GM13976 (cell line): ENCODE measurements around the gene SCTR.
A peak's percentile ranks its signal among the peaks of the same experiment; 100 is the strongest.
"Not testable (repeated sequence)": the region's sequence is repeated elsewhere in the genome, so short reads cannot be mapped to it uniquely, and the experiment has no call there.

ENCODE experiments used
- DNase-seq: peaks from one replicate; pipeline ENCODE4 v3.0.0; 2012; ENCODE audit warnings: low spot score
- in situ Hi-C: fragments of 300-500 bp; cut with MboI; formaldehyde crosslinking; loops from one replicate; pipeline ENCODE4 v1.12.0; 2022; ENCODE audit warnings: low sequenced_read_pairs, mixed read lengths, inconsistent platforms; ENCODE audit not compliant: unreplicated experiment
- TF ChIP-seq, protein P1 (sequence below): IDR thresholded peaks from 2 replicates; pipeline ENCODE4 v1.5.1; 2012; ENCODE audit warnings: borderline replicate concordance, mild to moderate bottlenecking; ENCODE audit not compliant: insufficient read depth; ENCODE audit errors: extremely low read depth, missing control alignments, control extremely low read depth

Gene SCTR

DNA sequence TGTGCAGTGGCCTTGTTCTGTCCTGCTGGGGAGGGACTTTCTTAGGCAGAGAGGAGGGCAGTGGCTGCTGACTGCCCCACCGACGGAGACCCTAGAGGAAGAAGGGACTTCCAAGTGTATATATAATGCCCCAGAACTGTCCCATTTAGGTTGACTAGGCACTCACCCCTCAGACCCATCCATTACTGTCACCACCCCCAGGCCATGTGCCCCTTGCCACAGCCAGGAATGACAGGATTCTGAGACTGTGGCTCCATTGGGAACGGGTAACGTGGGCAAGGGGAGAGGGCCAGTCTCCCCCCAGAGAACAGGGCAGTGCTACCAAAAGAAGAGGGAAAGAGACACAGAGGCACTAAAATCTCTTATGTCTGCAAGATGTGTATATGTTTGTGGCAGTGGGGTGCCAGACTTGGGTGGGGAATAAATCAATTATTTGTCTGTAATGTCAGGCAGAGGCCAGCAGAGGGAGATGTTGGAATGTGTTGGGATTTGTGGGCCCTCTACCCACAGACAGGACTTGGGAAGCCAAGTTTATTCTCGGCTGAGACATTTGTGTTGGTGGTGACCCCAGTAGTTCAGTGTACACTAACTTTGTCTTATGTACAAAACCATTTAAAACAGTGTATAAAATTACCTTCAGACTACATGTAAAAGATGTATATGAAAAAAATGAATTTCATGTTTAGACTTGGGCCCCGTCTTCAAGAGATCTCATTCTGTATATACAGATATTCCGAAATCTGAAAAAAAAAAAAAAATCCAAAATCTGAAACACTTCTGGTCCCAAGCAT, 116.7 kb downstream of the SCTR start:
- DNase-seq = peak; percentile 76
- TF ChIP-seq, protein P1, sequence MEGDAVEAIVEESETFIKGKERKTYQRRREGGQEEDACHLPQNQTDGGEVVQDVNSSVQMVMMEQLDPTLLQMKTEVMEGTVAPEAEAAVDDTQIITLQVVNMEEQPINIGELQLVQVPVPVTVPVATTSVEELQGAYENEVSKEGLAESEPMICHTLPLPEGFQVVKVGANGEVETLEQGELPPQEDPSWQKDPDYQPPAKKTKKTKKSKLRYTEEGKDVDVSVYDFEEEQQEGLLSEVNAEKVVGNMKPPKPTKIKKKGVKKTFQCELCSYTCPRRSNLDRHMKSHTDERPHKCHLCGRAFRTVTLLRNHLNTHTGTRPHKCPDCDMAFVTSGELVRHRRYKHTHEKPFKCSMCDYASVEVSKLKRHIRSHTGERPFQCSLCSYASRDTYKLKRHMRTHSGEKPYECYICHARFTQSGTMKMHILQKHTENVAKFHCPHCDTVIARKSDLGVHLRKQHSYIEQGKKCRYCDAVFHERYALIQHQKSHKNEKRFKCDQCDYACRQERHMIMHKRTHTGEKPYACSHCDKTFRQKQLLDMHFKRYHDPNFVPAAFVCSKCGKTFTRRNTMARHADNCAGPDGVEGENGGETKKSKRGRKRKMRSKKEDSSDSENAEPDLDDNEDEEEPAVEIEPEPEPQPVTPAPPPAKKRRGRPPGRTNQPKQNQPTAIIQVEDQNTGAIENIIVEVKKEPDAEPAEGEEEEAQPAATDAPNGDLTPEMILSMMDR = peak; percentile 73
- in situ Hi-C loops = loop anchor here (5.0 kb wide), 1 partner anchor 60 kb away; no protein-coding TSS in a partner anchor

DNA sequence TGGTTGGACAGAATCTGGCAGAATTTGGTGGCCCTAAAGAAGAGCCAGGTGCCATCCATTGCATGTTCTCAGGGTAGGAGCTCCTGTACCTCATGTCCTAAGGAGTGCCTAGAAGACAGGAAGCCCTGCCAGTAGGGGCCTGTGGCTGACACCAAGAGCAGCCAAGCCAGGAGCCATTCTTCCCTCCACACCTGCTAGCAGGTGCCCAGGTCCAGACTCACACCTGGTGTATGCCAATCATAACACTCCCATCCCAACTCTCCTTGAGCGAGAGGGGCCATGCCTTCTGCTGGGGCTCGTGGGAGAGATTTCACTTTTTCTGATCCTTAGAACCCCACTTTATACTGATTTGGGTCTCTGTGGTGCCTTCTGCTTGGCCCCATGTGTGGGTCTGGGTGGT, 119.1 kb downstream of the SCTR start:
- in situ Hi-C loops = loop anchor here (5.0 kb wide), 1 partner anchor 62 kb away; no protein-coding TSS in a partner anchor
- TF ChIP-seq, protein P1 = no peak
- DNase-seq = no peak

- DNase-seq, in situ Hi-C loops: not testable (repeated sequence)
Measured at GRCh38 chr2:119403618-119404017, 120.7 kb downstream of the SCTR start.

- in situ Hi-C loops = no loop called here
- DNase-seq = no peak
- TF ChIP-seq, protein P1 = no peak
Measured at GRCh38 chr2:119402645-119403560, 121.4 kb downstream of the SCTR start.

DNA sequence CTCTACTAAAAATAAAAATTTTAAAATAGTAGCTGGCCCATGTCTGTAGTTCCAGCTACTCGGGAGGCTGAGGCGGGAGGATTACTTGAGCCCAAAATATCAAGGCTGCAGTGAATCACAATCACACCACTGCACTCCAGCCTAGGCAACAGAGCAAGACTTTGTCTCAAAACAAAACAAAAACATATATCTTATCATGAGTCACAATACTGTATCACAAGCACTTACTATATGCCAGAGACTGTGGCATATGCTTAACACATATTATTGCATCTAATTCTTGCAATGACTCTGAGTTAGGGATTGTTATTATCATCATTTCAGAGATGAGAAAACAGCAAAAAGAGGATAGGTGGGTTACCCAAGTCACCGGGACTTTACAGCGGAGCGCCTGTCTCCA, 122.2 kb downstream of the SCTR start:
- in situ Hi-C loops = no loop called here
- TF ChIP-seq, protein P1 = no peak
- no peak for DNase-seq

- in situ Hi-C loops = no loop called here
- DNase-seq = no peak
- TF ChIP-seq, protein P1 = no peak
Measured at GRCh38 chr2:119397196-119397595, 127.1 kb downstream of the SCTR start.
